NCI-H69 (cell line): Measurements from ENCODE around the gene EML5.

ENCODE experiments used
- DNase-seq: peaks from one replicate; lab custom pipeline; 2025; lab: John Stamatoyannopoulos, UW

EML5 gene

DNA sequence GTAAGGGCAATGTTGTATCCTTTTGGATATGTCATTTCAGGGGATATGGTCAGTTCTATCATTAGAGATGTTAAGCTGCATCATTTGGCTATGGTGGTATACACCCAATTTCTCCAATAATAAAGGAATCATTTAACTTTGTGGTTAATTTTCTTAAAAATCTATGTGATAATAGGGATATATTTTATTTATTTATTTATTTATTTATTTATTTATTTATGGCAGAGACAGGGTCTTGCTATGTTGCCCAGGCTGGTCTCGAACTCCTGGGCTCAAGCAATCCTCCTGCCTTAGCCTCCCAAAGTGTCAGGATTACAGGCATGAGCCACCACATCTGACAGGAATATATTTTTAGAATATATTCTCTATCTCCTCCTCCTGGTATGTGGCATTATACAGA lies 85.7 kb downstream of the EML5 start:
- DNase-seq, result no peak

DNA sequence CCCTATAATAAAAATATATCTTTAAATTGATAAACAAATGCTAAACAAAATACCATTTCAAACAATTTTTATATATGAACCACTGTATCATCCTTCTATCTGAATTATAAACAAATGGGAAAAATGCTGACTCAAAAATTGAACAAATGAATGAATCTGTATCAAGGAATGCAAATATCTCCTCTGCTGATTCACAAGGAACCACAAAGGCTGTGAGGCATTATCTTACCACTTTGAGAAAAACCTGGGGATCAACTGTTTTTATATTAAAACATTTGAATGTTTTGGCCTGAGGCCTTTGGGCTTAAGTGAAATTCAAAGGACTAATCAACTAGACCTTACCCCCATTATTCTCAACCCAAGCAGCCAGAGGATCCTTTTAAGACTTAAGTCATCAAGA lies 86.3 kb downstream of the EML5 start:
- peak; percentile 5 for DNase-seq

DNA sequence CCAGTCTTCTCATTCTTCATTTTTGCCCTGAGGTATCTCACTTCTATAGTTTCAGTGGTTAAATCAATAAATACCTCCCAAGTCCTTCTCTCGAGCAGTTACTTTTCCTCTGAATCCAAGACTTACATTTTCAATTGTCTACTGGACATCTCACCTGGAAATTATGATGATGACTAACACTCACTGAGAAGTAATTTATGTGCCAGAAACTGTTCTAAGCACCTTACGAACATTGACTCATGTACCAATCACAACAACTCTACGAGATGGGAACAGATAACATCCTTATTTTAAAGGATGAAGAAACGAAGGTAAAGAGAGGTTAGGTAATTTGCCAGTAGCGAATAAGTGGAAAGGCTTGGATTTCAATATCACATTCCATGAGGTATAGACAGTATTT lies 94.1 kb downstream of the EML5 start:
- no peak for DNase-seq

GRCh38 chr14:88695870-88696269 lies 96.9 kb downstream of the EML5 start:
- no peak for DNase-seq

GRCh38 chr14:88688386-88688785 lies 104.4 kb downstream of the EML5 start:
- DNase-seq, result no peak

DNA sequence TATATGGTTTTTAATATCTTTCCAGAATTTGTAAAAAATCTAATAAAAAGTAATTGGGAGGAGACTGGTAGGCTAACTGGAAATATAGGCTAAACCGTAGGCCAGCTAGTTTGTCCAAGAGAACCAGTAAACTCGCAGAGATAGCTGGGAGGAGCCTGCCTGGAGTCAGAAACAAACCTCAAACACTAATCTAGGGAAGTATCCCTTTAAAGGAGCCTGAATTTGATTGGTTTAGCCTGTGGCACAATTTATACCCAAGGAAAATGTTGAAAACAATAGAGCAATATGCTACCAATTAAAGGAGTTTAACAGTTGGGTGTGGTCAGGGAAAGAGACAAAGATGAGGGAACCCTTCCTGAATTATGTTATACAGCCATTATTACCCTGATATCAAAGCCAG lies 109.6 kb downstream of the EML5 start:
- peak; percentile 24 for DNase-seq

DNA sequence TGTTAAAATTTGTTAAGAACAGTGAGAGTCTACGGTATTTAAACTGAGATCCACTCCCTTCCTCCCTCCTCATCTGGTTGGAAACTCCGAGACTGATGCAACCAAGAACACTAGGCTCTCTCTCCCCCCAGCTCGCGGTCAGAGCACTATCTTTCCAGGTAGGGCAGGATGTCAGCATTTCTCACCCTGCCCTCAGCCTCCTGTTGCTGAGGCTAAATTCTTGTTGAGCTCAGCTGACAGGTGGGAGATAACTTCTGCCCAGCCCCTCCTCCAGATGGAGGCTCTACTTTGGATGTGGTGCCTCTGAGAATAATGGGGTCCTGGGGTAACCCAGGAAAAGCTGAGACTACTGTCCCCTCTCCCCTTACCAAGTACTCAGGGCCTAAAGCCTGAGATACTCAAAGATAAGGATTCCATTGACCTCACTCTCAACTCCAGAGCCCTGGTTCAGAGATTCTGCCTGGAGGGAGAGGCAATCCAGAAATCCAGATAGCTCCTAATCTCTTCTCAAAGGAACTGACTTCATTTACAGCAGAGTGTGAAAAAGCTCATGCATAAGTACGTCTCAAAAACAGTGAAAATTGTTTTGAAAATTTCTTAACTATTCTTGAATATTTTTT lies 110.1 kb downstream of the EML5 start:
- no peak for DNase-seq

- DNase-seq, result no peak
Observed at GRCh38 chr14:88681755-88682494, 110.8 kb downstream of the EML5 start.

GRCh38 chr14:88669346-88669745 lies 123.4 kb downstream of the EML5 start:
- DNase-seq, result no peak

DNA sequence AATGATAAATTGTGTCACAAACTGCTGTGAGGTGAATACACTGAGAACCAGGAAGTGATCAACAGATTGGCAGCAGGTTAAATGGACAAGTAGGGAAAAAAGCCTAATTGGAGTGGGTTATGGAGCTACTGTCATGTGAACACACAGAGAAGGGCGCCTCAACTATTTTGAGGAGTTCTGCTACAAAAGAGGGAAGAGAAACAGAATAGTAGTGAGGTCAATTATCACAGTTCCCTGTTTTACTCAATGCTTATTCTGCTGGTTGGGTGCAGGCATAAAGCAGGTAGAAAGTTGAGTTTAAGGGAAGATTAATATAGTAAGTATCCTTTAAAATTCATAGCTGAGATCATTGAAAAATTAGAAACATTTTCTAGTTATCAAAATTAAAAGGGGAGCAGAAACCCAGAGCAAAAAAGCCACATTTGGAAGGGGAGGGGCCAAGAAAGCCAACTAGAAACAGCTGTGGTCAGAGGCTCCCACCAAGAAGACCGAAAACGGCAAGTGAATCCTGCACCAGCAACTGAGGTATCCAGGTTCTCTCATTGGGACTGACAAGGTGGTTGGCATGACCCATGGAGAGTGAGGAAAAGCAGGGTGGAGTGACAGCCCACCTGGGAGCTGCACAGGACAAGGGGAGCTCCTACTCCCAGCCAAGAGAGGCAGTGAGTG lies 124.2 kb downstream of the EML5 start:
- no peak for DNase-seq

DNA sequence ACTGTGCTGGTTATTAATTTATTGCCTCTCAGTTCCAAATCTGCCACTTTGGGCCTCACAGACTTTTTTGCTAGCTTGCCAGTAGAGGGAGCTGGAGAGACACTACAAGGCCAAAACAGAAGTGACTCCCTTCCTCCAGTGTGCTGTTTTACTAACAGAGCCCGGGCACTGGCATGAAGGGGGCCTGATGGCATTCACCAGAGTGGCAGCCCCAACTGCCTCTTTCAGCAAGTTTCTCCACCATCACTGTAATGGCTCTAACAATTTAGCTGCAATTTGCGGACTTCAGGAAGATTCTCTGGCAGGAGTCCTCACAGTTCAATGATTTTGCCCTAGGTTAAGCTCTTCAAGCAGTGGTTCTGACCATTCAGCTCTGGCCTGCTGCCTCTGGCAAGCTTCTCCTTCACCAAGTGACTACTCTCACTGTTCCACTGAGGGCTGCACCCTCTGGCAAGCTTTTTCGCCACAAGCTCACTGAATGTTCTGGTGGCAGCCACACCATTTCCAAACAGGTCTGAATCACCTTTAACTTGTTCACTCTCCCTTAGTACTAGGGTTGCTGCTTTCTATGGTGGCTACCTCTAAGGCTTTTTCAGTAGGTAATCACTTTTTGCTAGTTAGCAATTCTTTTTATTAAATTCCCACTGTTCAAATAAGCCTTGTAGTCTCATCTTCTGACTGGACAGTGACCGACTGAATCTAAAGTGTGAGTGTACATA lies 125.0 kb downstream of the EML5 start:
- DNase-seq, result peak; percentile 90

DNA sequence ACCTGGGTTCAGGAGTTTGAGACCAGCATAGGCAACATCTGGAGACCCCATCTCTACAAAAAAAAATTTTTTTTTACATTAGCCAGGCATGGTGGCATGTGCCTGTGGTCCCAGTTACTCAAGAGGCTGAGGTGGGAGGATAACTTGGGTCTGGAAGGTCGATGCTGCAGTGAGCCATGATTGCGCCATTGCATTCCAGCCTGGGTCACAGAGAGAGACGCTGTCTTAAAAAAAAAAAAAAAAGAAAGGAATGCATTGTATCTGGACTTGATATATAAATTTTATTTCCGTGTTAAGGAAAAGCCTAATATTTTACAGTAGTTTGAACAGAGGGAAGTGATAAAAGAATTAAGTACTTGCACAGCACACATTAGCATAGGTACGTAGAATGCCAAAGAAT lies 132.7 kb downstream of the EML5 start:
- DNase-seq, result no peak

DNA sequence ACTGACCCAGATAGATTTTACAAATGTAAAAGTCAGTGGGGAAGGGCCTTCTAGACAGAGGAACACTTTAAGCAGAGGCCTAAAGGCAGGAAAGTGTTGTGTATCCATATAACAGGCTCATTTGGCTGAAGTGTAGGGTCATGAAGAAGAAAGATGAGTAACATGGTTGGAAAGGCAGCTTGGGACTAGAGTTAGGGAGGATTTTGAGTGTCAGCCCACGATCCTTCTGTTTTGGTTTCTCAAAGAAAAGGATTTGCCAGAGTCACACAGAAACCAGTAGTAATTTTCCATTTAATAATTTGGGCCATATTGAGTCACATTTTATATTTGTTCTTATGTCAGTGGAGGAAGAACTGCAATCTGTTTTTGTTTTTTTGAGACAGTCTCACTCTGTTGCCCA lies 153.5 kb downstream of the EML5 start:
- no peak for DNase-seq

DNA sequence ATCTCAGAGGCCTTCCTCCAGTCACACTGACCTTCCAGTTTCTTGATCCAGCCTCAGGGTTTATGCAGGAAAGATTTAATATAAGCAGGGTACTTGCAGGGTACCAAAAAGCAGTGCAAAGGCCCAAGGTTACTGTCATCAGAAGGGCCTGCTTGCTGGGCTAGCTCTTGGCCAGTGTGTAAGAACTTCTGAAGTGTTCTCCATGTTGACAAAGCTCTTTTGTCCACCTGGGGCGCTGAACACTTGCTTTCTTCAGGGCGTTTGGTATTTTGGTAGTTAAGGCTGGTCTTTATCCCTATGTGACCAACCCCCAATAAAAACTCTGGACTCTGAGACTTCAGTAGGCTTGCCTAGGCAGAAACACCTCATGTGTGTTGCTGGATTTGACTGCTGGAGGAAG lies 160.2 kb downstream of the EML5 start:
- no peak for DNase-seq

- DNase-seq, result no peak
Observed at GRCh38 chr14:88631091-88631490, 161.7 kb downstream of the EML5 start.

- no peak for DNase-seq
Observed at GRCh38 chr14:88630565-88630964, 162.2 kb downstream of the EML5 start.

GRCh38 chr14:88628462-88628861 lies 164.3 kb downstream of the EML5 start:
- no peak for DNase-seq

DNA sequence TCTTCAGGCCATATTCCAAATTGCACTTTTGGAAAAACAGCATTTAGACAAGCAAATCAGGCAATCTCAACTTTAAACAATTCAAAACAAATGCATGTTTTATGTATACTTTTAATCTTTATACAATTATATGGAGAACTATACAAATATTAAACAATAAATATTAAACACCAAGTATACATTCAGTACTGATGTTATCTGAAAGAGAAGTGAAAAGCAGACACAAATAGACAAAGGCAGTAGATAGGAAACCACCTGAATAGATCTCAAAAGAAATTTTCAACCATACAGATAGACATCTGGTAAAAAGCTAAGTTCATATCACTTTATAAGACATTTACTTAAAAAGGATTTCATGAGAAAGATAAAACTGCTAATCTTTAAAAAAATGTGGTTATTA lies 164.7 kb downstream of the EML5 start:
- no peak for DNase-seq

DNA sequence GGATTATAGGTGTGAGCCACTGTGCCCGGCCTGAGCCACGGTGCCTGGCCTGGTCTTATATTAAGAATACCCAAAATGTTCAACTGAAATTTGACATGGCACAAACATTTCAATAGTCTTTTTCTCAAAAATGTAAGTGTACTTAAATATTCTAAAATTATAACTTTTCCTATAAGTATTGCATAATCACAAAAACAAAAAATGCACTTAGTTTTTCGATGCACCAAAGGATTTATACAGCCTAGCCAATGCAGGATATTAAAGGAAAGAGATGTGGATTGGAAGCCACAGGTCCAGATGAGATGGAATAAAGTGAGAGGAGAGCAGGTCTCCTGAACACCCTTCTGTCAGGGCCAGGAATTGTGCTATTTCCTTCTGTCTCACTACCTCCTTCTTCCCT lies 167.1 kb downstream of the EML5 start:
- no peak for DNase-seq

DNA sequence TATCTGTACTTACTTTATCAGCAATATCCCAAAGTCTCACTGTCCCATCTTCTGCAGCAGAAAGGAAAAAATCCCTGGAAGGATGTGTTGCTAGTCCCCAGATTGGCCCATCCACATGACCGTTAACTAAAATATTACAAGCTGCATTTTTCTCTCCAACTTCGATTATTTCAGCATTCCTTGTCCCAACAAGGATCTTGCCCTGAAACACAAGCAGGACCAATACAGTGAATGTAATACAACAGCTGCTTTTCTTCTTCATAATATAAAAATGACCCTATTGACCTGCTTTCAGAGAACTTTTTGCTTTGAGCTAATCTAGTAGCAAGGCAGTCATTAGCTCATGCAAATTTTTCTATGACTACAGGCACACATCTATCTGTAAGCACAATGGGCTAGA lies 171.7 kb downstream of the EML5 start:
- no peak for DNase-seq

- DNase-seq, result no peak
Observed at GRCh38 chr14:88618476-88618875, 174.3 kb downstream of the EML5 start.

DNA sequence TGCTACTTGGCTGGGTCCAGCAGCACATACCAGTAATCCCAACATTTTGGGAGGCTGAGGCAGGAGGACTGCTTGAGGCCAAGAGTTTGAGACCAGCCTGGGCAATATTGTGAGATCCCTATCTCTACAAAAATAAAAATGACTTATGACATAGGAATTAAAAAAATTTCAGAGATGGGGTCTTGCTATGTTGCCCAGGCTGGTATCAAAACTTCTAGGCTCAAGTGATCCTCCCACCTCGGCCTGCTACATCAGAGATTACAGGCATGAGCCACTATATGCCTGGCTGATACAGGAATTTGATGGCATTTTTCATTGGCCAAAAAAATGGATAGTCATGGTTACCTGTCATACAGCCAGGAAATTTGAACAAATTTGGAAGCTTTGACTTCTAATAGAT lies 175.3 kb downstream of the EML5 start:
- no peak for DNase-seq

- DNase-seq, result peak; percentile 71
Observed at GRCh38 chr14:88616697-88617096, 176.1 kb downstream of the EML5 start.
